HCT116 (cell line): ENCODE data around the gene BIK. TPM values are rescaled to one million over a fixed set of nuclear protein-coding genes. Genes with fewer than 3 reads are reported as not detected.

Source experiments
- ATAC-seq: fragments of 200-7000 bp; cut with Tn5 transposase; 2 replicates; pipeline ENCODE4 v1.9.1; 2020; ENCODE audit warnings: mild to moderate bottlenecking, moderate library complexity
- BruUV-seq: library from RNA; stranded (reverse); fragments of 400-500 nt; replicated peaks from 2 replicates; lab custom pipeline; 2021; lab: Mats Ljungman, UMichigan
- CTCF ChIA-PET: fragments of 300-600 bp; sonication (Branson Sonifier 250); formaldehyde crosslinking; loops from one replicate; lab custom pipeline; 2021; ENCODE audit warnings: antibody characterized with exemption; lab: Charles Lee
- POLR2A ChIA-PET: fragments of 300-600, 350-600 bp; sonication (Branson Sonifier 250); formaldehyde crosslinking; loops from one replicate; lab custom pipeline; 2021; ENCODE audit warnings: antibody characterized with exemption; lab: Charles Lee
- RAD21 ChIA-PET, 2 experiments: fragments of 300-600 bp; sonication (Branson Sonifier 250); formaldehyde crosslinking; loops; one replicate each; lab custom pipeline; 2023; ENCODE audit warnings: low total read pairs in 2 of 2; ENCODE audit not compliant: uncharacterized antibody in 2 of 2, unreplicated experiment in 2 of 2, low non-redundant PET in 1 of 2; lab: Charles Lee
- DNase-seq: peaks from one replicate; pipeline ENCODE4 v3.0.0-alpha.2; 2010; ENCODE audit warnings: low read depth, low spot score
- H2AFZ ChIP-seq: fragments of 200-600 bp; shearing (Covaris generic), sonication (generic); 2 replicates; pipeline ENCODE4 v1.6.1; 2017; ENCODE audit warnings: low read depth, mixed run types, mixed read lengths, antibody characterized with exemption, low read length; ENCODE audit not compliant: poor library complexity, severe bottlenecking
- H3K27ac ChIP-seq: 2 replicates; pipeline ENCODE4 v1.5.1; 2012; ENCODE audit warnings: low read depth, low read length
- H3K27me3 ChIP-seq: fragments of 200-600 bp; sonication (generic); 2 replicates; pipeline ENCODE4 v1.6.1; 2016; ENCODE audit warnings: mixed run types, low read length, mixed read lengths; ENCODE audit not compliant: insufficient read depth
- H3K36me3 ChIP-seq, 2 experiments: fragments of 200-500 bp in 1 of 2; fragments of 200-600 bp in 1 of 2; sonication (Bioruptor generic) in 1 of 2; sonication (generic) in 1 of 2; 2 replicates each; pipeline versions ENCODE4 v1.5.1 to v1.6.1; 2014 to 2016; ENCODE audit warnings: low read length in 2 of 2, inconsistent platforms in 1 of 2, mixed read lengths in 1 of 2, mixed run types in 1 of 2; ENCODE audit not compliant: insufficient read depth in 2 of 2, control insufficient read depth in 1 of 2
- H3K4me1 ChIP-seq, 2 experiments: fragments of 200-600 bp in 1 of 2; sonication (generic) in 1 of 2; 2 replicates each; pipeline versions ENCODE4 v1.5.1 to v1.6.1; 2012 to 2017; ENCODE audit warnings: low read length in 2 of 2, inconsistent platforms in 1 of 2, mild to moderate bottlenecking in 1 of 2, mixed read lengths in 1 of 2, mixed run types in 1 of 2, moderate library complexity in 1 of 2; ENCODE audit not compliant: insufficient read depth in 2 of 2, control insufficient read depth in 1 of 2
- H3K4me2 ChIP-seq: fragments of 200-600 bp; sonication (generic); 2 replicates; pipeline ENCODE4 v1.6.1; 2017; ENCODE audit warnings: mixed run types, low read length, mixed read lengths
- H3K4me3 ChIP-seq, 2 experiments: fragments of 200-600 bp in 1 of 2; sonication (generic) in 1 of 2; replicated peaks in 1 of 2; 2 replicates each; pipeline ENCODE4 v1.5.1; 2011 to 2016; ENCODE audit warnings: low read length in 2 of 2, control low read depth in 1 of 2, low read depth in 1 of 2, mild to moderate bottlenecking in 1 of 2, mixed read lengths in 1 of 2, mixed run types in 1 of 2
- H3K79me2 ChIP-seq: fragments of 200-600 bp; sonication (generic); 2 replicates; pipeline ENCODE4 v1.6.1; 2017; ENCODE audit warnings: mild to moderate bottlenecking, mixed run types, low read length, moderate library complexity, mixed read lengths; ENCODE audit not compliant: insufficient read depth
- H3K9ac ChIP-seq: fragments of 200-600 bp; sonication (generic); 2 replicates; pipeline ENCODE4 v1.6.1; 2016; ENCODE audit warnings: low read length, mixed read lengths
- H3K9me2 ChIP-seq: fragments of 200-600 bp; sonication (generic), shearing (Covaris generic); 2 replicates; pipeline ENCODE4 v1.6.1; 2017; ENCODE audit warnings: mixed run types, mild to moderate bottlenecking, moderate library complexity; ENCODE audit not compliant: insufficient read depth
- H3K9me3 ChIP-seq, 2 experiments: fragments of 200-500 bp in 1 of 2; fragments of 200-600 bp in 1 of 2; sonication (Bioruptor generic) in 1 of 2; sonication (generic) in 1 of 2; 2 replicates each; pipeline ENCODE4 v1.6.1; 2014 to 2017; ENCODE audit warnings: low read length in 2 of 2, mixed read lengths in 2 of 2, inconsistent platforms in 1 of 2, low read depth in 1 of 2, mild to moderate bottlenecking in 1 of 2, mixed run types in 1 of 2, moderate library complexity in 1 of 2; ENCODE audit not compliant: control insufficient read depth in 1 of 2, insufficient read depth in 1 of 2
- H4K20me1 ChIP-seq: fragments of 200-600 bp; sonication (generic), shearing (Covaris generic); 2 replicates; pipeline ENCODE4 v1.6.1; 2017; ENCODE audit warnings: mixed run types, mild to moderate bottlenecking, moderate library complexity; ENCODE audit not compliant: insufficient read depth
- EGR1 ChIP-seq: IDR thresholded peaks from 2 replicates; pipeline ENCODE4 v1.6.1; 2012; ENCODE audit warnings: low read depth
- POLR2AphosphoS5 ChIP-seq: IDR thresholded peaks from 2 replicates; pipeline ENCODE4 v1.6.1; 2011; ENCODE audit warnings: mild to moderate bottlenecking, low read depth, low read length, moderate library complexity
- RAD21 ChIP-seq: IDR thresholded peaks from 2 replicates; pipeline ENCODE4 v1.6.1; 2012; ENCODE audit warnings: low read depth, mild to moderate bottlenecking
- SP1 ChIP-seq: IDR thresholded peaks from 2 replicates; pipeline ENCODE4 v1.6.1; 2012; ENCODE audit warnings: low read depth
- SRF ChIP-seq: IDR thresholded peaks from 2 replicates; pipeline ENCODE4 v1.6.1; 2012; ENCODE audit warnings: low read depth
- intact Hi-C: fragments of 100-400 bp; cut with micrococcal nuclease; formaldehyde crosslinking; loops from 2 replicates; pipeline ENCODE4 v1.10.0; 2022
- total RNA-seq: library from RNA; stranded (reverse); gene quantifications from one replicate; pipeline ENCODE4 v1.2.1, GENCODE V29; 2021; ENCODE audit not compliant: unreplicated experiment
- TF ChIP-seq, protein P1 (sequence below): IDR thresholded peaks from 2 replicates; pipeline ENCODE4 v1.6.1; 2012; ENCODE audit warnings: low read depth

BIK gene
- total RNA-seq, 1 experiment from 2014 or later = 31.0 TPM

DNA sequence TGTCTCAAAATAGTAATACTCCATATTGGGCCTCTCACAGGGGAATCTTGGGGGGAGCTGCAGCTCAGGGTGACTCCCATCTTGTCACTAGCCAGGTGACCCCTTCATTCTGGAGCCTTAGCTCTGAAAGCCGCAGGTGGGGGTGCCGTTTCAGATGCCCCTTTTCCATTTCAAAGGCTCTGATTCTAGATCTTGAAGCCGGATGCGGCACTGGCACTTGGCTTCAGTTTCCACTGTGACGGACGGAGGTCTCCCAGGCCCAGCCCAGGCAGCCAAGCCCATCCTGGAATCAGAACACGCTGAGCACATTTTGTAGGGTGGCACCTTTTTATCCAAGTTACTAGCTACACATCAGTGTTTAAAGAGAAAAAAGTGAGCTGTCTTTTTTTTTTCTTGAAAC, 6.4 kb downstream of the BIK start:
- H3K9me3 ChIP-seq = no peaks in the 10 kb centered on the region
- H3K79me2 ChIP-seq = peaks cover 35% of the 10 kb centered on the region
- H3K4me2 ChIP-seq = no peak overlapping the region
- POLR2A ChIA-PET = interaction anchor here (0.6 kb wide), 1 partner anchor 12 kb away, joined by 3 read pairs; no protein-coding TSS in a partner anchor
- H3K9me2 ChIP-seq = no peaks in the 10 kb centered on the region
- H3K9ac ChIP-seq = no peak overlapping the region
- no peaks in the 10 kb centered on the region for H4K20me1 ChIP-seq
- TF ChIP-seq, protein P1, sequence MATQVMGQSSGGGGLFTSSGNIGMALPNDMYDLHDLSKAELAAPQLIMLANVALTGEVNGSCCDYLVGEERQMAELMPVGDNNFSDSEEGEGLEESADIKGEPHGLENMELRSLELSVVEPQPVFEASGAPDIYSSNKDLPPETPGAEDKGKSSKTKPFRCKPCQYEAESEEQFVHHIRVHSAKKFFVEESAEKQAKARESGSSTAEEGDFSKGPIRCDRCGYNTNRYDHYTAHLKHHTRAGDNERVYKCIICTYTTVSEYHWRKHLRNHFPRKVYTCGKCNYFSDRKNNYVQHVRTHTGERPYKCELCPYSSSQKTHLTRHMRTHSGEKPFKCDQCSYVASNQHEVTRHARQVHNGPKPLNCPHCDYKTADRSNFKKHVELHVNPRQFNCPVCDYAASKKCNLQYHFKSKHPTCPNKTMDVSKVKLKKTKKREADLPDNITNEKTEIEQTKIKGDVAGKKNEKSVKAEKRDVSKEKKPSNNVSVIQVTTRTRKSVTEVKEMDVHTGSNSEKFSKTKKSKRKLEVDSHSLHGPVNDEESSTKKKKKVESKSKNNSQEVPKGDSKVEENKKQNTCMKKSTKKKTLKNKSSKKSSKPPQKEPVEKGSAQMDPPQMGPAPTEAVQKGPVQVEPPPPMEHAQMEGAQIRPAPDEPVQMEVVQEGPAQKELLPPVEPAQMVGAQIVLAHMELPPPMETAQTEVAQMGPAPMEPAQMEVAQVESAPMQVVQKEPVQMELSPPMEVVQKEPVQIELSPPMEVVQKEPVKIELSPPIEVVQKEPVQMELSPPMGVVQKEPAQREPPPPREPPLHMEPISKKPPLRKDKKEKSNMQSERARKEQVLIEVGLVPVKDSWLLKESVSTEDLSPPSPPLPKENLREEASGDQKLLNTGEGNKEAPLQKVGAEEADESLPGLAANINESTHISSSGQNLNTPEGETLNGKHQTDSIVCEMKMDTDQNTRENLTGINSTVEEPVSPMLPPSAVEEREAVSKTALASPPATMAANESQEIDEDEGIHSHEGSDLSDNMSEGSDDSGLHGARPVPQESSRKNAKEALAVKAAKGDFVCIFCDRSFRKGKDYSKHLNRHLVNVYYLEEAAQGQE = no peak
- TF ChIP-seq SRF = no peak
- TF ChIP-seq EGR1 = no peak
- no peak for TF ChIP-seq RAD21
- TF ChIP-seq SP1 = no peak
- TF ChIP-seq POLR2AphosphoS5 = no peak
- intact Hi-C loops = no loop called here
- no peak for DNase-seq
- peaks cover 4 to 21% of the 10 kb centered on the region in 2 experiments for H3K4me1 ChIP-seq
- no TSS peak for BruUV-seq
- no peak for ATAC-seq
- no peak overlapping the region for H3K4me3 ChIP-seq
- no peaks in the 10 kb centered on the region for H3K36me3 ChIP-seq
- no peak overlapping the region for H2AFZ ChIP-seq
- CTCF ChIA-PET = no interaction called here
- no peaks in the 10 kb centered on the region for H3K27me3 ChIP-seq
- no peak overlapping the region for H3K27ac ChIP-seq
- RAD21 ChIA-PET = no interaction called here
